Lower leg skin (tissue), 3 donors: Measurements from ENCODE around the gene CLIC3.

Experiments used
- POLR2A ChIP-seq, 2 donors: fragments of 450-650 bp; IDR thresholded peaks; one replicate each; pipeline ENCODE4 v1.6.1; 2016 to 2017; ENCODE audit warnings: antibody characterized with exemption in 2 of 2, mild to moderate bottlenecking in 1 of 2, moderate library complexity in 1 of 2
- TF ChIP-seq, protein P1 (sequence below), 3 donors: fragments of 450-650 bp; IDR thresholded peaks; one replicate each; pipeline ENCODE4 v1.5.1; 2016; ENCODE audit warnings: antibody characterized with exemption in 3 of 3, mild to moderate bottlenecking in 3 of 3, moderate library complexity in 2 of 3

DNA sequence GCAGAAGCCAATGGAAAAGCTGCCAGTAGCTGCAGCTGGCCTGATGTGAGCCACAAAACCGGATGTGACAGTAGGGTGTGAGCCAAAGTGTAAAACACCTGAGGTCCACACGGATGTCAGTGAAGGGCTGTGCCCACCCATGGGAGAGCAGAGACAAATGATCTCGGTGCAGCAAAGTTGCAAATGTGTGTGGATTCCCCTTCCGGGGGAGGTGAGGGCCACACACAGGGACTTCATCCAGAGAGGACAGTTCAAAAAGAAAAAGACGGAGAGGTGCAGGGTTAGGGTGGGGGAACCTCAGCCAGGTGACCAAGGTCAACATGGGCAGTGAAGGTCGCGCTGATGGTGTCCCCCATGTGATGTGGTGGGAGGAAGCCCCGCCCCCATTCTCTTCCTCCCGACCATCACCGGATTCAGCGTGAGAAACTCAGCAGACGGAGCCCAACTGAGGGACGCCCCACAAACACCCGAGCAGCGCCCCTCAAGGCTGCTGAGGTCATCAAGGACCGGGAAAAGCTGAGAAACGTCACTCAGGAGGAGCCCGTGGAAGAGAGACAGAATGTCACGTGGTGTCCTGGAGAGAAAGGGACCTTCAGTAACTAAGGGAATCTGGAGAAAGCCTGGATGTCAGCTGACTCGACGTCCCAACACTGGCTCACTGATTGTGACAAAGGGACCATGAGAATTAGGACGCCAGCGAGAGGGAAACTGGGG is 30.4 kb downstream of the CLIC3 start:
- TF ChIP-seq, protein P1, sequence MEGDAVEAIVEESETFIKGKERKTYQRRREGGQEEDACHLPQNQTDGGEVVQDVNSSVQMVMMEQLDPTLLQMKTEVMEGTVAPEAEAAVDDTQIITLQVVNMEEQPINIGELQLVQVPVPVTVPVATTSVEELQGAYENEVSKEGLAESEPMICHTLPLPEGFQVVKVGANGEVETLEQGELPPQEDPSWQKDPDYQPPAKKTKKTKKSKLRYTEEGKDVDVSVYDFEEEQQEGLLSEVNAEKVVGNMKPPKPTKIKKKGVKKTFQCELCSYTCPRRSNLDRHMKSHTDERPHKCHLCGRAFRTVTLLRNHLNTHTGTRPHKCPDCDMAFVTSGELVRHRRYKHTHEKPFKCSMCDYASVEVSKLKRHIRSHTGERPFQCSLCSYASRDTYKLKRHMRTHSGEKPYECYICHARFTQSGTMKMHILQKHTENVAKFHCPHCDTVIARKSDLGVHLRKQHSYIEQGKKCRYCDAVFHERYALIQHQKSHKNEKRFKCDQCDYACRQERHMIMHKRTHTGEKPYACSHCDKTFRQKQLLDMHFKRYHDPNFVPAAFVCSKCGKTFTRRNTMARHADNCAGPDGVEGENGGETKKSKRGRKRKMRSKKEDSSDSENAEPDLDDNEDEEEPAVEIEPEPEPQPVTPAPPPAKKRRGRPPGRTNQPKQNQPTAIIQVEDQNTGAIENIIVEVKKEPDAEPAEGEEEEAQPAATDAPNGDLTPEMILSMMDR (IDR thresholded peaks at IDR 0.05): no peak
- no peak for TF ChIP-seq POLR2A (IDR thresholded peaks at IDR 0.05)
